ENCODE results near the gene PLGRKT. TPM values are rescaled to one million over a fixed set of nuclear protein-coding genes. Genes with fewer than 3 reads are reported as not detected.

PLGRKT gene
- total and polyA plus RNA-seq, 2 experiments from 2014 or later = 13.1 to 31.5 TPM

GRCh38 chr9:5441043-5441442 lies 3.3 kb upstream of the PLGRKT start:
- Histone ChIP-seq H3K4me2 (no peak overlapping the region), H3K4me1 (ENCODE audit: insufficient read depth) (peaks cover 14% of the 10 kb centered on the region), H3K27ac (ENCODE audit: low read depth) (no peak overlapping the region), H4K20me1 (replicated peaks; ENCODE audit: insufficient read depth) (no peaks in the 10 kb centered on the region), H3K79me2 (replicated peaks; ENCODE audit: insufficient read depth) (no peaks in the 10 kb centered on the region; the same call in 1 of the 2 replicates), H3K4me3 (no peak overlapping the region), H3F3A (replicated peaks; ENCODE audit: low read depth) (0 out of 2 replicates have a peak, but pooled peaks cover 5% of the 10 kb centered on the region), H3K27me3 (ENCODE audit: insufficient read depth) (no peaks in the 10 kb centered on the region), H2AFZ (no peak overlapping the region), H3K9me2 (ENCODE audit: insufficient read depth) (no peaks in the 10 kb centered on the region), H3K36me3 (ENCODE audit: insufficient read depth) (no peaks in the 10 kb centered on the region)
- ATAC-seq (no peak), DNase-seq (ENCODE audit: low spot score) (no peak)
- Mint-ChIP-seq H3K27me3 (ENCODE audit: insufficient read depth, low read depth, poor library complexity) (peaks cover 3% of the 10 kb centered on the region), H3K36me3 (ENCODE audit: low read depth) (peaks cover 10% of the 10 kb centered on the region), H3K27ac (no peak overlapping the region), H3K9me3 (peaks cover 5% of the 10 kb centered on the region; the same call in 1 of the 3 replicates), H3K4me1 (peaks cover 18% of the 10 kb centered on the region), H3K4me3 (no peak overlapping the region)
- no peak for TF ChIP-seq ETS1 (IDR thresholded peaks at IDR 0.05)
- no peak for TF ChIP-seq REST (IDR thresholded peaks at IDR 0.05; ENCODE audit: unreplicated experiment)
- no peak for TF ChIP-seq EZH2phosphoT487 (IDR thresholded peaks at IDR 0.05; ENCODE audit: unreplicated experiment)
- TF ChIP-seq EZH2 (IDR thresholded peaks at IDR 0.05; ENCODE audit: low read depth, unreplicated experiment) = no peak
- no peak for TF ChIP-seq CREB1 (CRISPR knock-in tag; IDR thresholded peaks at IDR 0.05; ENCODE audit: low read depth)
- TF ChIP-seq JUNB (IDR thresholded peaks at IDR 0.05; ENCODE audit: unreplicated experiment) = no peak
- TF ChIP-seq ZNF462 (CRISPR knock-in tag; IDR thresholded peaks at IDR 0.05) = no peak
